Testis (tissue), 3 donors: Measurements from ENCODE around the gene THSD4. TPM values are rescaled to one million over a fixed set of nuclear protein-coding genes. Genes with fewer than 3 reads are reported as not detected.

Experiments
- DNase-seq: peaks from one replicate; pipeline ENCODE4 v3.0.0-alpha.2; 2019
- H3K27ac ChIP-seq, 2 donors: fragments of 200-600 bp; sonication (generic); one replicate each; pipeline ENCODE4 v1.5.1; 2019
- H3K27me3 ChIP-seq: fragments of 200-600 bp; sonication (generic); one replicate; pipeline ENCODE4 v1.5.1; 2019
- H3K36me3 ChIP-seq: fragments of 200-600 bp; sonication (generic); one replicate; pipeline ENCODE4 v1.5.1; 2017; ENCODE audit warnings: low read depth; ENCODE audit errors: missing control alignments
- H3K4me1 ChIP-seq: fragments of 200-600 bp; sonication (generic); one replicate; pipeline ENCODE4 v1.5.1; 2019
- H3K4me3 ChIP-seq, 2 donors: fragments of 200-600 bp; sonication (generic); one replicate each; pipeline ENCODE4 v1.5.1; 2017 to 2019
- H3K9me3 ChIP-seq: fragments of 200-600 bp; sonication (generic); one replicate; pipeline ENCODE4 v1.5.1; 2017
- POLR2A ChIP-seq: fragments of 450-650 bp; IDR thresholded peaks from one replicate; pipeline ENCODE4 v1.6.1; 2017; ENCODE audit warnings: antibody characterized with exemption, mild to moderate bottlenecking, moderate library complexity
- WGBS, 2 donors: methylation state at CpG; one replicate each; pipeline ENCODE4 v1.1.5; 2018; 5-methylcytosine and 5-hydroxymethylcytosine counted together
- intact Hi-C: fragments of 100-400 bp; cut with DNase I; formaldehyde crosslinking; loops from one replicate; pipeline ENCODE4 v1.15.1; 2023; ENCODE audit warnings: low total_unique reads
- polyA plus RNA-seq: library from polyadenylated mRNA; stranded (reverse); fragments of 350-450 nt; fragmentation: Illumina TruSeq; extraction: RNeasy Lipid Tissue Mini Kit (QIAGEN cat#74804); gene quantifications from one replicate; pipeline ENCODE4 v1.2.3, GENCODE V29; 2014; ENCODE audit warnings: low read depth, low replicate concordance; ENCODE audit not compliant: insufficient read depth
- total RNA-seq, 2 donors: library from RNA; depleted of rRNA; stranded (reverse); fragments of >200 nt; gene quantifications; one replicate each; pipeline ENCODE4 v1.2.3, GENCODE V29; 2016
- TF ChIP-seq, protein P1 (sequence below), 3 experiments: fragments of 450-650 bp in 2 of 3; fragments of 200-600 bp in 1 of 3; sonication (generic) in 1 of 3; IDR thresholded peaks; one replicate each; pipeline ENCODE4 v1.5.1; 2016 to 2019; ENCODE audit warnings: antibody characterized with exemption in 3 of 3, mild to moderate bottlenecking in 2 of 3, moderate library complexity in 1 of 3

Gene THSD4
- total and polyA plus RNA-seq, 3 donors from 2014 or later = 14.3 to 21.5 (median 18.2) TPM

GRCh38 chr15:71411538-71412482, 296.5 kb downstream of the THSD4 start:
- Histone ChIP-seq H3K27ac (peak overlapping the region in 1 of 2 donors; percentile 12), H3K36me3 (no peaks in the 10 kb centered on the region), H3K27me3 (no peaks in the 10 kb centered on the region), H3K4me3 (no peak overlapping the region), H3K9me3 (no peaks in the 10 kb centered on the region), H3K4me1 (peaks cover 7% of the 10 kb centered on the region)
- intact Hi-C loops = no loop called here
- TF ChIP-seq, protein P1, sequence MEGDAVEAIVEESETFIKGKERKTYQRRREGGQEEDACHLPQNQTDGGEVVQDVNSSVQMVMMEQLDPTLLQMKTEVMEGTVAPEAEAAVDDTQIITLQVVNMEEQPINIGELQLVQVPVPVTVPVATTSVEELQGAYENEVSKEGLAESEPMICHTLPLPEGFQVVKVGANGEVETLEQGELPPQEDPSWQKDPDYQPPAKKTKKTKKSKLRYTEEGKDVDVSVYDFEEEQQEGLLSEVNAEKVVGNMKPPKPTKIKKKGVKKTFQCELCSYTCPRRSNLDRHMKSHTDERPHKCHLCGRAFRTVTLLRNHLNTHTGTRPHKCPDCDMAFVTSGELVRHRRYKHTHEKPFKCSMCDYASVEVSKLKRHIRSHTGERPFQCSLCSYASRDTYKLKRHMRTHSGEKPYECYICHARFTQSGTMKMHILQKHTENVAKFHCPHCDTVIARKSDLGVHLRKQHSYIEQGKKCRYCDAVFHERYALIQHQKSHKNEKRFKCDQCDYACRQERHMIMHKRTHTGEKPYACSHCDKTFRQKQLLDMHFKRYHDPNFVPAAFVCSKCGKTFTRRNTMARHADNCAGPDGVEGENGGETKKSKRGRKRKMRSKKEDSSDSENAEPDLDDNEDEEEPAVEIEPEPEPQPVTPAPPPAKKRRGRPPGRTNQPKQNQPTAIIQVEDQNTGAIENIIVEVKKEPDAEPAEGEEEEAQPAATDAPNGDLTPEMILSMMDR (IDR thresholded peaks at IDR 0.05) = peak in 1 of 3 experiments; percentile 9
- no peak for TF ChIP-seq POLR2A
- no peak for DNase-seq
- WGBS, 2 donors = 69 to 80% methylated on average over 16 of the region's 16 CpGs

GRCh38 chr15:71413419-71413818, 298.1 kb downstream of the THSD4 start:
- Histone ChIP-seq H3K27me3 (no peaks in the 10 kb centered on the region), H3K27ac (no peak overlapping the region), H3K4me3 (no peak overlapping the region), H3K4me1 (peaks cover 7% of the 10 kb centered on the region), H3K9me3 (no peaks in the 10 kb centered on the region), H3K36me3 (no peaks in the 10 kb centered on the region)
- no peak for DNase-seq
- WGBS, 2 donors = 89 to 93% methylated on average over 3 of the region's 3 CpGs
- intact Hi-C loops = no loop called here
- no peak for TF ChIP-seq POLR2A
- TF ChIP-seq, protein P1 (IDR thresholded peaks at IDR 0.05) = no peak

GRCh38 chr15:71414853-71415252, 299.6 kb downstream of the THSD4 start:
- peaks cover 7% of the 10 kb centered on the region for H3K4me1 ChIP-seq
- no peak for TF ChIP-seq POLR2A
- TF ChIP-seq, protein P1 (IDR thresholded peaks at IDR 0.05) = no peak
- DNase-seq = no peak

GRCh38 chr15:71422530-71423259, 307.4 kb downstream of the THSD4 start:
- Histone ChIP-seq H3K9me3 (no peaks in the 10 kb centered on the region), H3K27ac (no peak overlapping the region), H3K4me1 (no peaks in the 10 kb centered on the region), H3K27me3 (no peaks in the 10 kb centered on the region), H3K4me3 (no peak overlapping the region), H3K36me3 (no peaks in the 10 kb centered on the region)
- TF ChIP-seq, protein P1 (IDR thresholded peaks at IDR 0.05) = no peak
- no peak for TF ChIP-seq POLR2A
- WGBS, 2 donors = 94 to 100% methylated on average over 5 of the region's 5 CpGs
- no peak for DNase-seq
- intact Hi-C loops = no loop called here

More at GRCh38 chr15:71414853-71415252, 299.6 kb downstream of the THSD4 start:
- intact Hi-C loops = no loop called here
- Histone ChIP-seq H3K4me3 (no peak overlapping the region), H3K27me3 (no peaks in the 10 kb centered on the region), H3K9me3 (no peaks in the 10 kb centered on the region), H3K36me3 (no peaks in the 10 kb centered on the region), H3K27ac (no peak overlapping the region)
- WGBS, 2 donors = 70 to 76% methylated on average over 2 of the region's 2 CpGs
